ENCODE results near the gene THG1L.

The THG1L gene

DNA sequence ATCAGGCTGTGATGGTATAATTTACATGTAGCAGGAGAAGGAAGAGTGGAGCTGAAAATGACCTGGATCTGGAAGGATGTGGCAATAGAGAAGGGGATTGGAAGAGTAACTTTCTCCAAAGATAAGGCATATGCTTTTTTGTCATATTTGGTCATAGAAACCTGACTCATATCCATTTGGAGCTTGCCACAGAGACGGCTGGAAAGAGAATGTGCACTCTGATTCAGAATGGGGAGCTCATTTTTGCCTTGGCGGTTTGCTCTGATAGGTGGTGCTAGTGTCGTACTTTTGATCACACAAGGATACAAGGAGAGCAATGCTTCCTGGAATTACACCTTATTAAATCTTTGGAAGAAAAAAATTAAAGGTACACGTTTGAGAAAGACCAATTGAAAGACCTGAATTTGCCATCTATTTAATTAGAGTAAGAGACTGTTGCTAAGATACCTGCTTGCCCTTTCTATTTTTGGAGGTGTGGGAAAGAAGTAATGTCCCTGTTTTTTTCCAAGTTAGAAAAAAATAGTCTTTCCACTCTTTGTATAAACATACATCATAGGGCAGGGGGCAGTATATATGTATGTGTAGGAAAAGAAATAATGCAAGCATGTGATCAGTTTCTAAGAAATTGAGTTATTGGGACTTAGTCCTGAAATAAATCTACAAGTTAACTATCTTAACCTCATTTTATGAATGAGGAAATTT lies 17.7 kb downstream of the THG1L start:
- no peak for DNase-seq (ENCODE audit: low read depth)
- H3K4me3 ChIP-seq (ENCODE audit: low read depth, low read length) = no peak overlapping the region
- no peak for TF ChIP-seq CTCF (IDR thresholded peaks at IDR 0.05; ENCODE audit: low read depth, low read length, missing control alignments)

- TF ChIP-seq CTCF (IDR thresholded peaks at IDR 0.05; ENCODE audit: low read depth, low read length, missing control alignments) = no peak
- no peak for DNase-seq (ENCODE audit: low read depth)
- no peak overlapping the region for H3K4me3 ChIP-seq (ENCODE audit: low read depth, low read length)
Observed at GRCh38 chr5:157749462-157749799, 18.2 kb downstream of the THG1L start.

DNA sequence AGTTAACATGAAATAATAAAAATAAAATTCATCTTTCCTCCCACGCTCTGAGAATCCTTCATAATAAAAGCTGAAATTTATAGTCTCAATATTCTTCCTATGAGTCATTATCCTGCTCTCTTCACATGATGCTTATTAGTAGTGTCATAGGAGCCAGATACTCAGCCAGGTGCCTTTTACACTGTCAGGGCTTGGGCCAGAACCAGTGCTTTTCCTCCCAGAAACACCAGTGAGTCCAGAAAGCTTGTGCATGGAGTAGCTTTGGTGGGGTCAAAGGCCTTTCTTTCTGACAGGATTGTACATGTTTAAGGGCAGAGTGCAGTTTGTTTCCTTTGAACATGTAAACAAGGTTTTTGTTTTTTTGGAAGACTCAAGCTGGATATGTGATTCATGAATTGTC lies 19.1 kb downstream of the THG1L start:
- TF ChIP-seq CTCF (IDR thresholded peaks at IDR 0.05; ENCODE audit: low read depth, low read length, missing control alignments) = no peak
- DNase-seq (ENCODE audit: low read depth) = no peak
- no peak overlapping the region for H3K4me3 ChIP-seq (ENCODE audit: low read depth, low read length)

DNA sequence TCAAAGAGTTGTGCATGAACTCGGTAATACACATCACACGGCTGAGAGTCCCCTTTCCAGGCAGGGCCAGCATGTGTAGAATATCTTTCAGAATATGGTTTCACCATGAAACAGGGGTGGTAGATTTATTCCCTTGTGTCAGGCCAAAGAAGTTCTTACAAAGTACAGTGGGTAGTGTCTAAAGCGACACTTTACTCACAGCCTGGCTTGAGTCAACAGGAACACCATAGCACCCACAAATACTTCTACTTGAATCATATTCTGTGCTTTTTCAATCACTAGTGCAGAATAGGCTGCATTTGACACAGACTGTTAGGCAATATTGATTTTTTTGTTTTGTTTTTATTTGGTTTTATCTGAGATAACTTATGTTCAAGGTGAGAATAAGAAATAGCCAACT lies 24.9 kb downstream of the THG1L start:
- no peak overlapping the region for H3K4me3 ChIP-seq (ENCODE audit: low read depth, low read length)
- no peak for TF ChIP-seq CTCF (IDR thresholded peaks at IDR 0.05; ENCODE audit: low read depth, low read length, missing control alignments)
- DNase-seq (ENCODE audit: low read depth) = no peak

GRCh38 chr5:157758706-157759105 lies 27.5 kb downstream of the THG1L start:
- H3K4me3 ChIP-seq (ENCODE audit: low read depth, low read length) = no peak overlapping the region
- no peak for TF ChIP-seq CTCF (IDR thresholded peaks at IDR 0.05; ENCODE audit: low read depth, low read length, missing control alignments)
- no peak for DNase-seq (ENCODE audit: low read depth)

GRCh38 chr5:157761690-157762621 lies 30.7 kb downstream of the THG1L start:
- DNase-seq (ENCODE audit: low read depth) = no peak
- H3K4me3 ChIP-seq (ENCODE audit: low read depth, low read length) = no peak overlapping the region
- TF ChIP-seq CTCF (IDR thresholded peaks at IDR 0.05; ENCODE audit: low read depth, low read length, missing control alignments) = peak; percentile 85

Measured in GM12864 (cell line).